ENCODE data around the gene KDM8.

DNA sequence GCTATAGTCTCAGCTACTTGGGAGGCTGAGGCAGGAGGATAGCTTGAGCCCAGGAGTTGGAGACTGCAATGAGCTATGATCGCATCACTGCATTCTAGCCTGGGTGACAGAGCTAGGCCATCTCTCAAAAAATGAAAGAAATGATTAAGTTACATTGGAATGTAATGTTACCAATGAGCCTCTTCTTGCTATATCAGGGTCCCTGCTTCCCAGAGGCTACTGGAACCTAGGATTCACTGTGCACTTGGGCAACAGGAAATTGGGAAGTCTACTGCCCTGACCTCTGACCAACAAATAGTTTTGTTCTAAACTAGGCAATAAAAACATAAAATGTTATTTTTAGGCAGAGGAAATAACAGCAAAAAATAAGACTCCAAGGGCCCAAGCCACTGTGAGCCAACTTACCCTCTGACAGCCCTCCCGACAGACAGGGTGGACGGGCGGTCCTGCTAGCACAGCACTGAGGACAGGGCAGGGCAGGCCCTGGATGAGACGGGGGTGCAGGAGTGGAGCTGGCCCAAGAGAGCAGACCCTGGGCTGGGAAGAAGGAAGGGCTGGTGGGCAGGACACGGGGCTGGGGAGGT lies 37.7 kb downstream of the KDM8 start:
- TF ChIP-seq, protein P1, sequence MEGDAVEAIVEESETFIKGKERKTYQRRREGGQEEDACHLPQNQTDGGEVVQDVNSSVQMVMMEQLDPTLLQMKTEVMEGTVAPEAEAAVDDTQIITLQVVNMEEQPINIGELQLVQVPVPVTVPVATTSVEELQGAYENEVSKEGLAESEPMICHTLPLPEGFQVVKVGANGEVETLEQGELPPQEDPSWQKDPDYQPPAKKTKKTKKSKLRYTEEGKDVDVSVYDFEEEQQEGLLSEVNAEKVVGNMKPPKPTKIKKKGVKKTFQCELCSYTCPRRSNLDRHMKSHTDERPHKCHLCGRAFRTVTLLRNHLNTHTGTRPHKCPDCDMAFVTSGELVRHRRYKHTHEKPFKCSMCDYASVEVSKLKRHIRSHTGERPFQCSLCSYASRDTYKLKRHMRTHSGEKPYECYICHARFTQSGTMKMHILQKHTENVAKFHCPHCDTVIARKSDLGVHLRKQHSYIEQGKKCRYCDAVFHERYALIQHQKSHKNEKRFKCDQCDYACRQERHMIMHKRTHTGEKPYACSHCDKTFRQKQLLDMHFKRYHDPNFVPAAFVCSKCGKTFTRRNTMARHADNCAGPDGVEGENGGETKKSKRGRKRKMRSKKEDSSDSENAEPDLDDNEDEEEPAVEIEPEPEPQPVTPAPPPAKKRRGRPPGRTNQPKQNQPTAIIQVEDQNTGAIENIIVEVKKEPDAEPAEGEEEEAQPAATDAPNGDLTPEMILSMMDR (conservative IDR thresholded peaks at IDR 0.05; ENCODE audit: low read length): no peak
- TF ChIP-seq EZH2phosphoT487 (IDR thresholded peaks at IDR 0.05; ENCODE audit: borderline replicate concordance): no peak
